GM12878 (cell line): Measurements from ENCODE around the gene IL18RAP. TPM values are rescaled to one million over a fixed set of nuclear protein-coding genes. Genes with fewer than 3 reads are reported as not detected.

Experiments used
- ATAC-seq: fragments of 200-7000 bp; cut with Tn5 transposase; 3 replicates; pipeline ENCODE4 v1.9.1; 2020; ENCODE audit warnings: mild to moderate bottlenecking, moderate library complexity
- BruUV-seq: library from RNA; stranded (reverse); fragments of 400-500 nt; replicated peaks from 2 replicates; lab custom pipeline; 2021; lab: Mats Ljungman, UMichigan
- CTCF ChIA-PET: fragments of 300-600 bp; sonication (Branson Sonifier 250); formaldehyde crosslinking; extraction: SDS; loops from one replicate; lab custom pipeline; 2021; ENCODE audit warnings: inconsistent platforms; lab: Yijun Ruan, JAX
- POLR2A ChIA-PET: fragments of 350-600 bp; formaldehyde crosslinking; extraction: SDS; loops from one replicate; lab custom pipeline; 2021; ENCODE audit warnings: inconsistent platforms; lab: Charles Lee
- RAD21 ChIA-PET: fragments of 300-600 bp; sonication (Branson Sonifier 250); formaldehyde crosslinking; loops from one replicate; lab custom pipeline; 2023; ENCODE audit warnings: antibody characterized with exemption; ENCODE audit not compliant: unreplicated experiment; lab: Charles Lee
- SMC1A ChIA-PET: fragments of 300-600 bp; sonication (Branson Sonifier 250); formaldehyde crosslinking; loops from one replicate; lab custom pipeline; 2023; ENCODE audit not compliant: unreplicated experiment, uncharacterized antibody; lab: Charles Lee
- DNase-seq: peaks from one replicate; pipeline ENCODE4 v3.0.0-alpha.2; 2011; ENCODE audit warnings: low read depth, low spot score
- FAIRE-seq: peaks from 3 replicates; lab custom pipeline; 2011; peaks lifted over from hg19 to GRCh38; lab: Jason Lieb, UNC
- H2AFZ ChIP-seq: 2 replicates; pipeline ENCODE4 v1.6.0; 2011; ENCODE audit warnings: low read depth, low read length, control low read depth; ENCODE audit not compliant: control insufficient read depth
- H3K27ac ChIP-seq: 2 replicates; pipeline ENCODE4 v1.5.1; 2011; ENCODE audit warnings: control low read depth; ENCODE audit not compliant: control insufficient read depth, insufficient read depth
- H3K27me3 ChIP-seq, 2 experiments: replicated peaks in 1 of 2; 2 replicates each; pipeline versions ENCODE4 v1.6.0 to v1.6.1; 2011; ENCODE audit warnings: low read length in 1 of 2; ENCODE audit not compliant: control insufficient read depth in 2 of 2, insufficient read depth in 2 of 2
- H3K36me3 ChIP-seq, 2 experiments: 2 replicates each; pipeline ENCODE4 v1.5.1; 2011; ENCODE audit warnings: low read length in 1 of 2; ENCODE audit not compliant: control insufficient read depth in 2 of 2, insufficient read depth in 2 of 2
- H3K4me1 ChIP-seq: 2 replicates; pipeline ENCODE4 v1.6.1; 2011; ENCODE audit warnings: mild to moderate bottlenecking, low read length, moderate library complexity, mixed read lengths; ENCODE audit not compliant: control insufficient read depth, insufficient read depth
- H3K4me2 ChIP-seq: 2 replicates; pipeline ENCODE4 v1.6.0; 2011; ENCODE audit warnings: control low read depth; ENCODE audit not compliant: control insufficient read depth, insufficient read depth
- H3K4me3 ChIP-seq: fragments of 200-600 bp; sonication (generic); 2 replicates; pipeline ENCODE4 v1.5.1; 2016
- H3K79me2 ChIP-seq: 2 replicates; pipeline ENCODE4 v1.6.0; 2011; ENCODE audit warnings: low read length; ENCODE audit not compliant: control insufficient read depth, insufficient read depth
- H3K9ac ChIP-seq: 2 replicates; pipeline ENCODE4 v1.8.0; 2011; ENCODE audit warnings: low read length, control low read depth, mixed read lengths; ENCODE audit not compliant: control insufficient read depth, insufficient read depth
- H3K9me3 ChIP-seq: replicated peaks from 3 replicates; pipeline ENCODE4 v1.5.1; 2011; ENCODE audit warnings: mild to moderate bottlenecking, low read length; ENCODE audit not compliant: control insufficient read depth, insufficient read depth
- H4K20me1 ChIP-seq: 2 replicates; pipeline ENCODE4 v1.6.0; 2011; ENCODE audit not compliant: control insufficient read depth, insufficient read depth
- BCL11A ChIP-seq: IDR thresholded peaks from 2 replicates; pipeline ENCODE4 v1.6.1; 2011; ENCODE audit warnings: low read depth, low read length
- CHD1 ChIP-seq: IDR thresholded peaks from 2 replicates; pipeline ENCODE4 v1.6.1; 2012; ENCODE audit warnings: low read depth, low read length, improper control_type of control experiment
- EED ChIP-seq: sonication (generic); IDR thresholded peaks from 2 replicates; pipeline ENCODE4 v1.6.1; 2016; ENCODE audit warnings: antibody characterized with exemption, low read depth
- GATAD2B ChIP-seq: fragments of 450-650 bp; conservative IDR thresholded peaks from 2 replicates; pipeline ENCODE4 v1.6.1; 2017; ENCODE audit warnings: low read depth, mild to moderate bottlenecking, moderate library complexity
- HCFC1 ChIP-seq: fragments of 150-350 bp; IDR thresholded peaks from 2 replicates; pipeline ENCODE4 v1.6.1; 2014; ENCODE audit warnings: low read length
- JUND ChIP-seq: IDR thresholded peaks from 2 replicates; pipeline ENCODE4 v1.6.1; 2012; ENCODE audit warnings: low read depth, mild to moderate bottlenecking, low read length, improper control_type of control experiment, moderate library complexity
- NFXL1 ChIP-seq: fragments of 450-650 bp; IDR thresholded peaks from 2 replicates; pipeline ENCODE4 v1.6.1; 2017; ENCODE audit warnings: antibody characterized with exemption, mild to moderate bottlenecking, borderline replicate concordance
- NR2F1 ChIP-seq: fragments of 450-650 bp; conservative IDR thresholded peaks from 2 replicates; pipeline ENCODE4 v1.6.1; 2017; ENCODE audit warnings: mild to moderate bottlenecking
- POLR2AphosphoS5 ChIP-seq: IDR thresholded peaks from 2 replicates; pipeline ENCODE4 v1.6.1; 2011; ENCODE audit warnings: mild to moderate bottlenecking, low read length, inconsistent platforms
- REST ChIP-seq: IDR thresholded peaks from 2 replicates; pipeline ENCODE4 v1.6.1; 2012; ENCODE audit warnings: mild to moderate bottlenecking, low read depth, low read length
- SMAD1 ChIP-seq: fragments of 450-650 bp; IDR thresholded peaks from 2 replicates; pipeline ENCODE4 v1.6.1; 2018; ENCODE audit warnings: mild to moderate bottlenecking, low read depth; ENCODE audit not compliant: partially characterized antibody
- TAF1 ChIP-seq: IDR thresholded peaks from 2 replicates; pipeline ENCODE4 v1.6.1; 2011; ENCODE audit warnings: mild to moderate bottlenecking, low read depth, low read length, borderline replicate concordance
- TARDBP ChIP-seq: IDR thresholded peaks from 2 replicates; pipeline ENCODE4 v1.6.1; 2016; ENCODE audit warnings: borderline replicate concordance
- TCF3 ChIP-seq: IDR thresholded peaks from 2 replicates; pipeline ENCODE4 v1.6.1; 2012; ENCODE audit warnings: low read depth, mild to moderate bottlenecking, low read length, borderline replicate concordance; ENCODE audit not compliant: insufficient read depth
- USF1 ChIP-seq: IDR thresholded peaks from 2 replicates; pipeline ENCODE4 v1.6.1; 2011; ENCODE audit warnings: borderline replicate concordance, low read depth, mild to moderate bottlenecking, moderate library complexity, mixed read lengths, low read length; ENCODE audit not compliant: insufficient read depth; ENCODE audit errors: extremely low read length
- ZNF274 ChIP-seq: IDR thresholded peaks from one replicate; pipeline ENCODE4 v1.8.0; 2011; ENCODE audit not compliant: insufficient read length, insufficient read depth
- WGBS: methylation state at CpG from one replicate; pipeline ENCODE4 v1.1.6; 2016; ENCODE audit warnings: low lambda C conversion rate; ENCODE audit not compliant: insufficient replicate concordance, insufficient coverage; ENCODE audit errors: missing lambda C conversion rate; 5-methylcytosine and 5-hydroxymethylcytosine counted together
- in situ Hi-C: fragments of 300-500 bp; cut with MboI; formaldehyde crosslinking; loops from 9 replicates; pipeline ENCODE4 v1.14.3; 2018; ENCODE audit warnings: mixed read lengths
- intact Hi-C: fragments of 100-400 bp; cut with micrococcal nuclease; formaldehyde crosslinking; loops from one replicate; pipeline ENCODE4 v1.14.2; 2022; ENCODE audit not compliant: unreplicated experiment
- polyA plus RNA-seq, 11 experiments: library from polyadenylated mRNA; depleted of rRNA in 4 of 11; unstranded in 6 of 11; stranded (reverse) in 5 of 11; fragments of >200 nt; fragmentation: Nextera tagmentation in 4 of 11; fragmentation: Illumina TruSeq in 1 of 11; extraction: Ambion mirVana in 4 of 11; extraction: Trizol in 1 of 11; gene quantifications; 1 replicate in 1 of 11; 2 replicates in 10 of 11; pipeline versions ENCODE4 v1.2.1 to v1.2.3, GENCODE V29; 2011 to 2016; ENCODE audit warnings: inconsistent platforms in 2 of 11, missing spikeins in 2 of 11, low read depth in 1 of 11
- total RNA-seq, 4 experiments: library from RNA; depleted of rRNA in 3 of 4; stranded (reverse); fragments of >200 nt in 3 of 4; fragmentation: Illumina TruSeq in 1 of 4; extraction: Trizol in 1 of 4; gene quantifications; 2 replicates each; pipeline versions ENCODE4 v1.2.1 to v1.2.3, GENCODE V29; 2013 to 2021

IL18RAP gene
- total and polyA plus RNA-seq, 10 of the 15 experiments (the other 5 are each of a cell fraction or from before 2014, with no cell fraction given): 0.37 to 1.6 (median 0.75) TPM; not detected in 1

- intact Hi-C loops: no loop called here
- Histone ChIP-seq H3K79me2 (no peaks in the 10 kb centered on the region), H3K9me3 (no peaks in the 10 kb centered on the region; the same call in 2 of the 3 replicates), H3K4me3 (no peak overlapping the region), H3K9ac (no peak overlapping the region), H3K4me2 (no peak overlapping the region), H3K36me3 (no peaks in the 10 kb centered on the region), H2AFZ (no peak overlapping the region), H4K20me1 (no peaks in the 10 kb centered on the region), H3K27me3 (no peaks in the 10 kb centered on the region; a peak in 1 of 4 replicates), H3K27ac (no peak overlapping the region), H3K4me1 (no peaks in the 10 kb centered on the region)
- RAD21 ChIA-PET: interaction anchor here (0.6 kb wide), 1 partner anchor 548 kb away, joined by 3 read pairs; no protein-coding TSS in a partner anchor
- no peak for ATAC-seq
- no peak for DNase-seq
- WGBS: 43% methylated on average over 36 of the region's 36 CpGs
- in situ Hi-C loops: loop anchor here (10.0 kb wide), 1 partner anchor 136 kb away; the partner anchor contains the start of gene SLC9A2
- no TSS peak for BruUV-seq
- SMC1A ChIA-PET: interaction anchor here (0.8 kb wide), 1 partner anchor 224 kb away, joined by 3 read pairs; no protein-coding TSS in a partner anchor
- POLR2A ChIA-PET: no interaction called here
- CTCF ChIA-PET: interaction anchor here (0.6 kb wide), 1 partner anchor 152 kb away, joined by 4 read pairs; no protein-coding TSS in a partner anchor
- no peak for FAIRE-seq
- TF ChIP-seq JUND (no peak), TAF1 (no peak), GATAD2B (no peak), EED (no peak), NR2F1 (no peak), CHD1 (no peak), BCL11A (no peak), HCFC1 (no peak), SMAD1 (no peak), ZNF274 (no peak), USF1 (no peak), POLR2AphosphoS5 (no peak), NFXL1 (no peak), TCF3 (no peak), REST (no peak), TARDBP (no peak)
Measured at GRCh38 chr2:102478686-102479470, 55.9 kb downstream of the IL18RAP start.
